HAP-1 (cell line): ENCODE results near the gene UQCR11.

Experiments
- DNase-seq, 2 experiments: peaks; one replicate each; pipeline ENCODE4 v3.0.0-alpha.2; 2016 to 2020; ENCODE audit warnings: low spot score in 2 of 2
- H3K27me3 ChIP-seq: fragments of 250-450 bp; sonication (Bioruptor Pico); 2 replicates; pipeline ENCODE4 v1.5.1; 2020; ENCODE audit warnings: low read depth, mild to moderate bottlenecking, moderate library complexity
- H3K36me3 ChIP-seq: fragments of 250-450 bp; sonication (Bioruptor Pico); replicated peaks from 2 replicates; pipeline ENCODE4 v1.5.1; 2020; ENCODE audit warnings: mild to moderate bottlenecking
- H3K4me1 ChIP-seq: fragments of 250-450 bp; sonication (Bioruptor Pico); 2 replicates; pipeline ENCODE4 v1.5.1; 2020; ENCODE audit warnings: mild to moderate bottlenecking
- H3K4me3 ChIP-seq: fragments of 250-450 bp; sonication (Bioruptor Pico); 2 replicates; pipeline ENCODE4 v1.5.1; 2020; ENCODE audit warnings: mild to moderate bottlenecking, moderate library complexity
- H3K9me3 ChIP-seq: fragments of 250-450 bp; sonication (Bioruptor Pico); 2 replicates; pipeline ENCODE4 v1.5.1; 2020; ENCODE audit warnings: mild to moderate bottlenecking, moderate library complexity
- in situ Hi-C: fragments of 300-500 bp; cut with MboI; formaldehyde crosslinking; loops from 3 replicates; pipeline ENCODE4 v1.14.3; 2020; ENCODE audit warnings: low sequenced_read_pairs, inconsistent platforms, mixed read lengths

The UQCR11 gene

GRCh38 chr19:1629256-1629808 is 24.1 kb upstream of the UQCR11 start:
- no peak overlapping the region for H3K4me3 ChIP-seq
- no peaks in the 10 kb centered on the region for H3K4me1 ChIP-seq
- no peaks in the 10 kb centered on the region for H3K9me3 ChIP-seq
- peaks cover 33% of the 10 kb centered on the region for H3K36me3 ChIP-seq
- no peaks in the 10 kb centered on the region for H3K27me3 ChIP-seq
- in situ Hi-C loops = no loop called here
- DNase-seq = no peak

GRCh38 chr19:1627194-1627593 is 21.9 kb upstream of the UQCR11 start:
- H3K4me1 ChIP-seq = no peaks in the 10 kb centered on the region
- DNase-seq = no peak
- H3K36me3 ChIP-seq = peaks cover 38% of the 10 kb centered on the region
- H3K27me3 ChIP-seq = no peaks in the 10 kb centered on the region
- H3K4me3 ChIP-seq = no peak overlapping the region
- no peaks in the 10 kb centered on the region for H3K9me3 ChIP-seq
- in situ Hi-C loops = no loop called here

- Histone ChIP-seq H3K4me1 (no peaks in the 10 kb centered on the region), H3K27me3 (no peaks in the 10 kb centered on the region), H3K36me3 (peaks cover 33% of the 10 kb centered on the region), H3K4me3 (no peak overlapping the region), H3K9me3 (no peaks in the 10 kb centered on the region)
- in situ Hi-C loops = no loop called here
- no peak for DNase-seq
These were observed 21.3 kb upstream of the UQCR11 start for GRCh38 chr19:1626417-1627010.

DNA sequence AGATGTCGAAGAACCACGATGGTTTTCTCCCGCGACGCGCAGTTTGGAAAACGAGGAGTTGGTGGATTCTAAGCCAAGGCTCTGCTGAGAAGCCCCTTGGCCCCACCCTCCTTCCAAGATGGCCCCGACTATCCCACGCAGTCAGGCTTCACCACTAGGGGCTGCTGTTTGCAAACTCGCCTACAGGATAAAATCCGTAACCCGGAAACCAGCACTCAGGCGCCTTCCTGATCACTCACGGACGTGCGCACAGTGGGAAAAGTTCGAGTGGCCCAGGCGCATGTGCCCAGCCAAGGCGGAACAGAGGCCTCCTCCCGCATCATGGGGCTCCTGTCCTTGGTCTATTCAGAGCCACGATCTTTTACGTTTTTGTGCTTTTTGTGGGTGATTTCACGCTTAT is 19.2 kb upstream of the UQCR11 start:
- no peak overlapping the region for H3K4me3 ChIP-seq
- H3K27me3 ChIP-seq = no peaks in the 10 kb centered on the region
- H3K36me3 ChIP-seq = peaks cover 46% of the 10 kb centered on the region
- no peaks in the 10 kb centered on the region for H3K4me1 ChIP-seq
- H3K9me3 ChIP-seq = no peaks in the 10 kb centered on the region
- DNase-seq = peak; percentile 42 to 85
- in situ Hi-C loops = no loop called here

DNA sequence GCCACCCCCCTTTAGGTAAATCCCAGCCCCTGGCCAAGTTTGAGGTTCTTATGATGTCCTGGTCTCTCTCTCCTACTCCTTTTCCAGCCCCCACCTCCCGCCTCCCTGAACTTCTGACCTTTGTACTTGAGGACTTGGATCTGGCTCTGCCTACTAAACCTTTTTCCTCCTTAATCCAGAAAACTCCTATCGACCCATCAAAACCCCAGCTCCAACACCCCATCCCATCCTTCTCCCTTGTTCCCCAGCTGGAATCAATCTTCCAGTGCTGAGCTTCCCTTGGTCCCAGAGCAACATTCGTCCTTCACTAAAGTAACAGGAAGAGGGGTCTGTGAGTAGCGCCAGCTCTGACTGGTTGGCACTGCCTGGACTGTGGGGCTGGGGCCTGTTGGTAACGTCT is 17.3 kb upstream of the UQCR11 start:
- H3K36me3 ChIP-seq = peaks cover 63% of the 10 kb centered on the region
- H3K4me1 ChIP-seq = no peaks in the 10 kb centered on the region
- no peak for DNase-seq
- H3K9me3 ChIP-seq = no peaks in the 10 kb centered on the region
- H3K4me3 ChIP-seq = no peak overlapping the region
- H3K27me3 ChIP-seq = no peaks in the 10 kb centered on the region
- in situ Hi-C loops = no loop called here

- DNase-seq = no peak
- in situ Hi-C loops = no loop called here
- Histone ChIP-seq H3K27me3 (no peaks in the 10 kb centered on the region), H3K9me3 (no peaks in the 10 kb centered on the region), H3K4me3 (no peak overlapping the region), H3K36me3 (peaks cover 68% of the 10 kb centered on the region), H3K4me1 (no peaks in the 10 kb centered on the region)
These were observed 16.7 kb upstream of the UQCR11 start for GRCh38 chr19:1622007-1622406.

DNA sequence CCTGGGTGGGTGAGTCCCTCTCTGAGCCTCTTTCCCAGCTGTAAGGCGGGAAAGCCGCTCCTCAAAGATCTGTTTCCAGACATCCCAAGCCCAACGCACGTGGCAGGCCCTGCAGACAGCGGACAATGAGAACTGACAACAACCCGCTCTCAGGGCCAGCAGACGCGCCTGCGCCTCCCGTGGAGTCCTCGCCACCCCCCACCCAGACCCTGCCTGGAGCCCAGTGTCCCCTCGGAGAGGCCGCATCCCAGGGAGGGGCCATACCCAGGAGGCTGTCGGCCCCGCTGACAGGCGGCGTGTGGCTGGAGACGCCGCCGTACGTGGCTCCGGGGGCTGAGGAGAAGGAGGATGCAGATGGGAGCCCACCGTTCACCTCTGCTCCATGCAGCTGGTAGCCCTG is 16.3 kb upstream of the UQCR11 start:
- peaks cover 73% of the 10 kb centered on the region for H3K36me3 ChIP-seq
- DNase-seq = no peak
- no peaks in the 10 kb centered on the region for H3K4me1 ChIP-seq
- no peak overlapping the region for H3K4me3 ChIP-seq
- in situ Hi-C loops = no loop called here
- no peaks in the 10 kb centered on the region for H3K27me3 ChIP-seq
- no peaks in the 10 kb centered on the region for H3K9me3 ChIP-seq

GRCh38 chr19:1621021-1621420 is 15.8 kb upstream of the UQCR11 start:
- no peaks in the 10 kb centered on the region for H3K4me1 ChIP-seq
- in situ Hi-C loops = no loop called here
- no peaks in the 10 kb centered on the region for H3K9me3 ChIP-seq
- peaks cover 75% of the 10 kb centered on the region for H3K36me3 ChIP-seq
- DNase-seq = no peak
- no peaks in the 10 kb centered on the region for H3K27me3 ChIP-seq
- H3K4me3 ChIP-seq = no peak overlapping the region

DNA sequence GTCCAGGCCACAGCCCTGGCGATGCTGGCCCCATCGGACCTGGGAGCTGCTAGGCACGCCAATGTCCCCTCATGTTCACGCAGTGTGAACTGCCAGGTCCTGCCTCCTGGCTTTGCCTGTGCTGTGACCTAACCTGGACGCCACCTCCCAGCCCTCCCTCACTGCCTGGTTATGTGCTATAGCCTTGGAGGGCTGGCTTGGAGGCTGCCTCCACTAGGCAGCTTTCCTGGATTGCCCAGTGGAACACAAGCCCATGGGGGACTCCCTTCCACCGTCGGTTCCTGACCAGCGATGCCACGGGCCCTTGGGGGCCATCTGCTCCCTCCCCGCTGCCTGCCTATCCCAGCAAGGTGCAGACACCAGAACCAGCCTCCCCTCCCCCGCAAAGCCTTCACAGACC is 15.2 kb upstream of the UQCR11 start:
- DNase-seq = no peak
- H3K9me3 ChIP-seq = no peaks in the 10 kb centered on the region
- no peak overlapping the region for H3K4me3 ChIP-seq
- no peaks in the 10 kb centered on the region for H3K4me1 ChIP-seq
- in situ Hi-C loops = no loop called here
- peaks cover 75% of the 10 kb centered on the region for H3K36me3 ChIP-seq
- no peaks in the 10 kb centered on the region for H3K27me3 ChIP-seq

GRCh38 chr19:1619703-1620102 is 14.4 kb upstream of the UQCR11 start:
- Histone ChIP-seq H3K4me1 (no peaks in the 10 kb centered on the region), H3K9me3 (no peaks in the 10 kb centered on the region), H3K27me3 (no peaks in the 10 kb centered on the region), H3K4me3 (no peak overlapping the region), H3K36me3 (peaks cover 75% of the 10 kb centered on the region)
- in situ Hi-C loops = no loop called here
- DNase-seq = no peak

DNA sequence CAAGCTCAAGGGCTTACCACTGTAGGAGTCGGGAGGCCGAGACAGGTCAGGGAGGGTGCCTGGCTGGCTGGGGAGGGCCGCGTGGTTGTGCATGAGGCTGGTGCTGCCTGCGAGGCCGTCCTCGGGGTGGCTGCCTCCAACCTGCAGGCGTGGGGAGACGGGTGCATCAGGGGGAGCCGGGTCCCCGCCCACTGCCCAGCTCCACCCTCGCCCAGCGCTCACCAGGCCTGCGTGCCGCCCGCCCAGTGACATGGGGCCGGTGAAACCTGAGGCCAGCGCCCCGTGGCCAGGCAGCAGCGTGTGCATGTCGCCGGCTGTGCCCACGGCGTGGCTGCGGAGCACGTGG is 13.8 kb upstream of the UQCR11 start:
- Histone ChIP-seq H3K4me1 (no peaks in the 10 kb centered on the region), H3K9me3 (no peaks in the 10 kb centered on the region), H3K4me3 (no peak overlapping the region), H3K36me3 (peaks cover 76% of the 10 kb centered on the region), H3K27me3 (no peaks in the 10 kb centered on the region)
- DNase-seq = no peak
- in situ Hi-C loops = no loop called here

- no peaks in the 10 kb centered on the region for H3K4me1 ChIP-seq
- peak in 1 of 2 experiments; percentile 64 for DNase-seq
- in situ Hi-C loops = no loop called here
- H3K36me3 ChIP-seq = peaks cover 76% of the 10 kb centered on the region
- H3K9me3 ChIP-seq = no peaks in the 10 kb centered on the region
- H3K4me3 ChIP-seq = no peak overlapping the region
- no peaks in the 10 kb centered on the region for H3K27me3 ChIP-seq
These were observed 13.2 kb upstream of the UQCR11 start for GRCh38 chr19:1618157-1619093.

DNA sequence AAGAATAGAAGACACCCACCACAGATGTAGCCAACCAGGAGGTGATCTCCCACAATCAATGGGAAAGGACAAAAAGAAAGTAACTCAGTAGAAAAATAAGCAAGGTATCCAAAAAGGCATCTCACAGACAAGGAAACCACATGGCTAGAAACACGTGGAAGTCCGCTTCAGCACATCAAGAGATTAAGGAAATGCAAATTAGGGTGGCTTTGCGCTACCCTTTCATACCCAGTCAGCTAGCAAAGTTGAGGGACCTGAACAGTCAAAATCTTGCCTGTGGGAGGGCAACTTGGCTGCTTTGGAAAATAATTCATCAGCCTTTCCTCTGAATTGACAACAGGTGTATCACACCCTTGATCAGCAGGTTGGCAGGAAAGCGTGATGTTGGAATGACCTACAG is 11.6 kb upstream of the UQCR11 start:
- no peak for DNase-seq
- in situ Hi-C loops = no loop called here
- H3K36me3 ChIP-seq = peaks cover 82% of the 10 kb centered on the region
- H3K4me1 ChIP-seq = no peaks in the 10 kb centered on the region
- H3K9me3 ChIP-seq = no peaks in the 10 kb centered on the region
- H3K4me3 ChIP-seq = no peak overlapping the region
- no peaks in the 10 kb centered on the region for H3K27me3 ChIP-seq

- no peaks in the 10 kb centered on the region for H3K9me3 ChIP-seq
- H3K4me3 ChIP-seq = no peak overlapping the region
- in situ Hi-C loops = no loop called here
- H3K27me3 ChIP-seq = no peaks in the 10 kb centered on the region
- H3K36me3 ChIP-seq = peaks cover 84% of the 10 kb centered on the region
- no peak for DNase-seq
- H3K4me1 ChIP-seq = no peaks in the 10 kb centered on the region
These were observed 11.1 kb upstream of the UQCR11 start for GRCh38 chr19:1616396-1616795.
